ENCODE measurements around the gene SRGAP3.
"Not testable (repeated sequence)": the region's sequence is repeated elsewhere in the genome, so short reads cannot be mapped to it uniquely, and the experiment has no call there.

The SRGAP3 gene

DNA sequence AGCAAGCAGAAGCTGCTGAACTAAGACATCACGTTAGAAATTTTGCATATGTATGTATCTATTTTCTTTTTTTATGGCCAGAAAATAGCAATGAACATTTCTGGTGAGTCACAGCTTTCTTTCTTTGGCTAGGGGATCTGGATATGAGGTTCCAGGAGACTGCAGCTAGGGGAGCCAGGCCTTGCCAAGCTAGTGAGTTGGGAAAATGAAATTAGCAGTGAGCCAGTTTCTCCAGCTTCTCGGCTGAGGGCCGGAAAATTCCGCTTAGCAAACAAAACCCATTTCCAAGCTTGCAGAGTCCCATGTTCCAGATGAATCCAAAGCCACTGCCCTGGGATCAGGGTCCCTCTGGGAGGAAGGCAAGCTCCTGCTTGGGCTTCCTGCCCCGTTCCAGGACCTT lies 137.6 kb downstream of the SRGAP3 start:
- no peak for DNase-seq (ENCODE audit: low read depth)

- DNase-seq (ENCODE audit: low read depth), result no peak
These were observed 138.0 kb downstream of the SRGAP3 start for GRCh38 chr3:9111417-9111816.

- DNase-seq (ENCODE audit: low read depth), result no peak
These were observed 138.6 kb downstream of the SRGAP3 start for GRCh38 chr3:9110802-9111201.

- DNase-seq (ENCODE audit: low read depth), result no peak
These were observed 139.1 kb downstream of the SRGAP3 start for GRCh38 chr3:9110316-9110715.

- DNase-seq (ENCODE audit: low read depth), result no peak
These were observed 139.9 kb downstream of the SRGAP3 start for GRCh38 chr3:9109568-9109914.

DNA sequence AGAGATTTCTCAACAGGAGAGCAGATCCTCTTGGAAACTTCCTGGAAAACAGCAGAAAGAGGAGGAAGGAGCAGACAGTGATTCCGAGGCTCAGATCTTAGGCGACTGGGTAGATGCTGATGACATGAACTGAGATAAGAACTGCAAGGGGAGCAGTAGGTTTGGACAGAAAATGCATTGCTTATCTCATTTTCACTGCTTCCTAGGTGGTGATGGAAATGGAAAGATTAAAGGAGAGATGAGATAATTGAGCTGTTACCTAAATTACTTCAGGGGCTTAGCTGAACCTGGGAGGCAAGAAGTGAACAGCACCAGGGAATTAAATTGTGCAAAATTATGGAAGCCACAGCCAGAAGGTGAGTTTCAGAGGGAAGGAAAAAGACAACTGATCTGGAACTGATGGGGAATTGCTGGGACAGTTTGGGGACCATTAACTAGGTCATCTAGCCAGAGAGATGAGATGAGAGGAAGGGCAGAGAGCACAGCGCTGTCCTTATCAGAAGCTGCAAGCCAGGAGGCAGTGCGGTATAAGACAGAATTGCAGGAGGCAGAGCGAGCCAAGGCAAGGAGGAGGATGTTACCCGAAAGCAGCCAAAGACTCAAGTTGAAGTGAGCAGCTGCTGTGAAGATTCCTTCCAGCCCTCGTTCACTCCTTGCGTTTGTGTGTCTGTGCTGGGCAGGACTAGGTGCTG lies 140.4 kb downstream of the SRGAP3 start:
- no peak for DNase-seq (ENCODE audit: low read depth)

DNA sequence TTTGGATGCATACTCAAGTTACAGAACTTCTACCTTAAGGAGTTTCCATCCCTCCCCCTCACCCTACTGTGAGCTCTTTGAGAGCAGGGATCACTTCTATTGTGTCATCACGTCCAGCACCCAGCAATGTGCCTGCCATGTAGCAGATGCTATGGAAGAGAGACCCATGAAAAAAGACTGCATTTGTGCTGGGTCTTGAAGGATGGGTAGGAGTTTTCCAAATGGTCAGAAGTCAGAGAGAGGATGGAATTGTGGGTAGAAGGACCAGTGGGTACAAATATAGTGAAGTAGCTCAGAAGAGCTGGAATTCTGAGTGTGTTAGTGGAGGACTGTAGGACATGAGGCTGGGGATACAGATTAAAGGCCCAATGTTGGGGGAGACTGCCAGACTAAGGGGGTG lies 141.7 kb downstream of the SRGAP3 start:
- DNase-seq (ENCODE audit: low read depth), result no peak

- DNase-seq (ENCODE audit: low read depth), result no peak
These were observed 144.0 kb downstream of the SRGAP3 start for GRCh38 chr3:9105421-9105820.

- no peak for DNase-seq (ENCODE audit: low read depth)
These were observed 145.3 kb downstream of the SRGAP3 start for GRCh38 chr3:9104121-9104520.

DNA sequence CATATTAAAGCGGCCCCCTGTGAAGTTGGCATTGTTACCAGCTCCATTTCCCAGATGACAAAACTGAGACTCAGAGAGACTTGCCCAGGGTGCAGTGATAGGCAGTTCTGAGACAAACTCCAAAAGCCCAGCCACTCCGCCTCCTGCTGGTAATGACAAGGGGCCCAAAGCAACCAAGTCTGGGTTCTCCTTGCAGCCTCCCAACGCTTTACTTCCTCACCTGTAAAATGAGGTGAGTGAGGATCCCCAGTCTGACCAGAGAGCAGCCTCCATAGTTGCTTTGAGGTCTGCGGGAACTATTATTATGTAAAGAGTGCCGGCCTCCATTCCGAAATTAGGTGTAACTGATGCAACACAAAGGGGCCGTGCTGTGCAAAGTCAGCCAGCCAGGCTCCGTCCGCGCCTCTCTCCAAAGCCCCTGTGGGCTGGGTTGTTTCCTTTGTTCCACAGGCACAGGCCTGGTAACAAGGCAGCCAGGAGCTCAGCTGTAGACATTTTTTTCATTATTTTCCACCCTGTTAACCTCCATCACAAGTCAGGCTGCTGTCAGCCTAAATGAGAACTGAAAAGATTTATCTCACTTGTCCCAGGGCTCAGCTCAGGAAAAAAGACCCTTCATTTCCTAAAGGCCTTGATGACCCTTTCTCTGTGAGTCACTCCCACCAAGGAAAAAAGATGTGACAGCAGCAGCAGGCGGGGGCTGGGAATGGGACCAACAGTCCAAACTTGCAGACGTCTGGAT lies 147.0 kb downstream of the SRGAP3 start:
- DNase-seq (ENCODE audit: low read depth), result no peak

DNA sequence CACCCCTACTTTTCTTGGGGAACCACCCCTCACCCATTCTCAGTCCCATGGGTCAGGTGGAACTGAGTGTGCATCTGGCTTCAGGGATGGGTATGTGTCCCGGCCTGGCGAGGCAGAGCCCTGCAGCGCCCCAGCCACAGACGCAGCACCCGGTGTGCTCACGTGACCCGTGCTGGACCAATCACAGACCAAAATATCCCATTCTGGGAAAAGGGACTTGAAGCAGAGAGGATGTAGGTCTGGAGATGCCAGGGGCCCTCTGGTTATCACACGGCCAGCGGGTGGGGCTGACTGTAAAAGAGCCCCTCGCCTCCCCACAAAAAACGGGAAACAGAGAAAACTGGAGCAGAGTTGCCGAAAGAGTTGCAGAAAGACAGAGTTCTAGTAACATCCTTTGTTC lies 148.2 kb downstream of the SRGAP3 start:
- no peak for DNase-seq (ENCODE audit: low read depth)

DNA sequence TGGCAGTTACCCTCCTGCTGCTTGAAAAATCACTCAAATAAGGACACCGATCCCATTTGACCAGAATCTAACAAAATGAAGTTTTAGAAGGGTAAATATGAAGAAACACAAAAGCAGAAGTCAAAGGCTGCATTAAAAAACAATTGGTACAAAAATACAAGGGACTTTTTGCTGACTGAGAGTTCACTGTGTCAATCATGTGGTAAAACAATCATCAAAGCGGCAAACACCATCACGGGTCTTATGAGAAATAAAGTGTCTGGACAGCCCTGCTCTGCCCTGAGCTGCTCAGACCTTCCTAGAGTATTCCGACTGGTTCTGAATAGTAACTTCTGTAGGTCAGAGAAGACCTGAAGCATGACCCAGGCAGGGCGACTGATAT lies 148.9 kb downstream of the SRGAP3 start:
- no peak for DNase-seq (ENCODE audit: low read depth)

DNA sequence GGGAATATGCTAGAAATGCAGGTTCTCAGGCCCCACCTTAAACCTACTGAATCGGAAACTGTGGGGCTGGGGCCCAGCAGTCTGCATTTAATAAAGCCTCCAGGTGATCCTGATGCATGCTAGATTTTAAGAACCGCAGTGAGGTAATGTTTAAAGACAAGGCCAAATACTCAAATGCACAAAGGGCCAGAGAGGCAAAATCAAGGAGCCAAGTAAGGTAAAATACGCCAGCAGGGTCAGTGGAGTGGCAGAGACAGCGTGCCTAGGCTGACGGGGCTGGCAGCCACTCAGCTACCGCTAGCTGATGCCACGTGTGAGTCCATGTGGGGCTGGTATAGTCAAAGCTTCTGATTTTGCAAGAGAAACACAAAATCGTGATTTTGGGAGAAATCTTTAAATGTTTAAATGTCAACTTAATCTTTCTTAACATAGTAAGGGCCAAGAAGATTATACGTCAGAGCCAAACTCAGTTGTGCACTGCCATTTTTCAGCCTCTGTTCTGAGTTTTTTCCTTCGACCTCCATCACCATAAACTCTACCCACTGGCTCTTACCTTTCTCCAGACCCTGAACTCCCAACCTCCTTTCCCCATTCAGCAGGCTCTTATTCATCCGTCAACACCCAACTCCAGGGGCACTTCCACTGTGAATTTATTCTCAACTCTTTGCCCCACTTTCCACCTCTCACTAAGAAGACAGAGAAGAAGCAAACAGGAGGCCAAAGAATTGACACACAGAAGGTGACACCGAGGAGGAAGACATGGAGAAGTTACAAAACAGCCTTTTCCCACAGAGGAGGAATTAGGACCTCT lies 149.5 kb downstream of the SRGAP3 start:
- no peak for DNase-seq (ENCODE audit: low read depth)

DNA sequence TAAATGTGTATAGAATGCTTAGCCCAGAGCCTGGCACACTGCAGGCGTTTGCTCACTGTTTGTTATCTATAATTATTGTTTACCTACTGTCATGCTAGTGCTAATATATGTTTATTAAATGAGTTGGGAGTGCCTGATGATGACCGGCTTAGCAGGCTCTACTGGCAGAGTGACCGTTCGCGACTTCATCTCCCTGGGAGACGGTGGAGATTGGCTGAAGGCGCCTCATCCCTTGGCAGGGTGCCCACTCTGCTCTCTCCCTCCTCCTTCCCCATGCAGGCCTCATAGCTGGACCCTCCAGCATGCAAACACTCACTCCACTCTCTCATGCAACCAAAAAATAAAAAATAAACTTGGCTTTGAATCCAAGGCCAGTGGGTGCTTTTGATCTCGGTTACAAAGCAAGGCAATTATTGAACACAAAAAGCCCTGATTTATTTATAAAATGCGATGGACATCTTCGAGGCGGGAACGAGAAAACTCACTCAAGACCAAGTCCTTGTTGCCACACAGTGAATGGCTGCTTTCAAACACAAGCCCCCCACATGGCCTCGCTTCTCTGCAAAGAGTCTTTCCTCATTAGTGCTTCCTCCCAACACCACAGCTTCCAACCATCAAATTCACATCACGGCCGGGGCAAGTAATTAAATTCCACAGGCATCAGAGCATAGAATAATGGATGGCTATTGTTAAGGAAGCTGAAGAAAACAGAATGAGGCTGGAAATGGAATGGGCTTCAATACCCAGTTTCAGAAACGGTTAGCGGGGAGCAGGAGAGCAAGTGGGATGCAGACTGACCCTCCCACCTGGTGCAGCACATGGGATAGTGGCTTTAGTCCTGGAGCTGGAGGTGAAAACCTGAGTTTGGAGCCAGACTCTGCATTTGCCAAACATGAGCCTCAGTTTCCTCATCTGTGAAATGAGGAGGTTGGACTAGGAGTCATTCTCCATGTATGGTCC lies 150.4 kb downstream of the SRGAP3 start:
- DNase-seq (ENCODE audit: low read depth), result no peak

- DNase-seq (ENCODE audit: low read depth), result no peak
These were observed 152.0 kb downstream of the SRGAP3 start for GRCh38 chr3:9097495-9097894.

- DNase-seq (ENCODE audit: low read depth), result no peak
These were observed 157.8 kb downstream of the SRGAP3 start for GRCh38 chr3:9091486-9092235.

GRCh38 chr3:9088441-9089353 lies 160.7 kb downstream of the SRGAP3 start:
- DNase-seq (ENCODE audit: low read depth), result no peak

DNA sequence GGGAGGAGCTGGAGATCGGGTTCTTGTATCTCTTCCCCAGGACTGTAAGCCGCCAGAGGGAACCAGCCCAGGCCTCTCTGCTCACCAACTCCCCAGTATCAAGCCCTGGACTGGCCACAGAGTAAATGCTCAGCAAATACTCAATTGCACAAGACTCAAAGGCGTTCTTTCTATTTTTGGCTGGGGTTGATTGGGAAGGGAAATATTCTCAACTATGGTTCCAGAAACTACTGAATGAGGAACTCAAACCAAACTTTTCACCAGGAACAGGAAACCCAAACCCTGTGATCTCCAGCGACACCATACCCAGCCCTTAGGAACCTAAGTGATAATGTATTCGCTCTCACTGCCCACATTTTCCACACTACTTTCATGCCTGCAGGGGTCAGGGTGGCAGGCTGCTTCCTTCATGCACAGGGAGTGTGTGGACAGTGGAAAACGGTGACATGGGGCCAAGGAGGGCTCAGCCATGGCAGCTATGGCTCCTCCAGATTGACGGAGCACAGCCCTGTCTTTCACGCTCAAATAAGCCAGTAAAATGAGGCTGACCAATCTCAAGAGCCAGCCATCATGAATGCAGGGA lies 161.5 kb downstream of the SRGAP3 start:
- DNase-seq (ENCODE audit: low read depth), result no peak

DNA sequence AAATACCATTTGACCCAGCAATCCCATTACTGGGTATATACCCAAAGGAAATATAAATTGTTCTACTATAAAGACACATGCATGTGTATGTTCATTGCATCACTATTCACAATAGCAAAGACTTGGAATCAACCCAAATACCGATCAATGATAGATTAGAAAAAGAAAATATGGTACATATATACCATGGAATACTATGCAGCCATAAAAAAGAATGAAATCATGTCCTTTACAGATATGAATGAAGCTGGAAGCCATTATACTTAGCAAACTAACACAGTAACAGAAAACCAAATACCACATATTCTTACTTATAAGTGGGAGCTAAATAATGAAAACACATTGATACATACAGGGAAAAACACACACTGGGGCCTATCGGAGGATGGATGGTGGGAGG lies 164.0 kb downstream of the SRGAP3 start:
- not testable (repeated sequence) for DNase-seq (ENCODE audit: low read depth)

All from activated gamma-delta T cell treated with anti-CD3 and anti-CD28 coated beads, Interleukin-2, amount 50 U/mL, for 16 hours (primary cell).